GM18508 (cell line): Measurements from ENCODE around the gene SPINDOC.
"Not testable (repeated sequence)": the region's sequence is repeated elsewhere in the genome, so short reads cannot be mapped to it uniquely, and the experiment has no call there.

ENCODE experiments used
- ATAC-seq: cut with Tn5 transposase; IDR thresholded peaks from one replicate; pipeline ENCODE4 v1.9.1; 2021; ENCODE audit warnings: moderate number of reproducible peaks; ENCODE audit not compliant: insufficient read depth, unreplicated experiment

Gene SPINDOC

GRCh38 chr11:63783925-63784592, 29.2 kb upstream of the SPINDOC start:
- no peak for ATAC-seq

- no peak for ATAC-seq
These were observed 27.4 kb upstream of the SPINDOC start for GRCh38 chr11:63785823-63786222.

GRCh38 chr11:63791495-63792167, 21.6 kb upstream of the SPINDOC start:
- no peak for ATAC-seq

- no peak for ATAC-seq
These were observed 20.1 kb upstream of the SPINDOC start for GRCh38 chr11:63793161-63793560.

GRCh38 chr11:63795066-63795465, 18.2 kb upstream of the SPINDOC start:
- no peak for ATAC-seq

GRCh38 chr11:63800921-63801320, 12.3 kb upstream of the SPINDOC start:
- ATAC-seq, result no peak

GRCh38 chr11:63802637-63803414, 10.4 kb upstream of the SPINDOC start:
- ATAC-seq, result no peak

- ATAC-seq, result no peak
These were observed 9.0 kb upstream of the SPINDOC start for GRCh38 chr11:63804259-63804658.

GRCh38 chr11:63805844-63806415, 7.3 kb upstream of the SPINDOC start:
- ATAC-seq, result no peak

- not testable (repeated sequence) for ATAC-seq
These were observed 2.9 kb upstream of the SPINDOC start for GRCh38 chr11:63810383-63810782.

- ATAC-seq, result no peak
These were observed 1.7 kb upstream of the SPINDOC start for GRCh38 chr11:63811522-63811921.

GRCh38 chr11:63813563-63814382, 517 bp downstream of the SPINDOC start:
- ATAC-seq, result no peak

GRCh38 chr11:63814383-63814736, 1.1 kb downstream of the SPINDOC start:
- ATAC-seq, result no peak

- no peak for ATAC-seq
These were observed 2.9 kb downstream of the SPINDOC start for GRCh38 chr11:63816166-63816565.

- no peak for ATAC-seq
These were observed 3.5 kb downstream of the SPINDOC start for GRCh38 chr11:63816732-63817131.

GRCh38 chr11:63817758-63818498, 4.7 kb downstream of the SPINDOC start:
- ATAC-seq, result no peak

- ATAC-seq, result no peak
These were observed 5.4 kb downstream of the SPINDOC start for GRCh38 chr11:63818609-63819008.

GRCh38 chr11:63821411-63821810, 8.2 kb downstream of the SPINDOC start:
- no peak for ATAC-seq

GRCh38 chr11:63826471-63827190, 13.4 kb downstream of the SPINDOC start:
- ATAC-seq, result no peak
